AG04450 (cell line): ENCODE data around the gene KRT15. TPM values are rescaled to one million over a fixed set of nuclear protein-coding genes. Genes with fewer than 3 reads are reported as not detected.

Source experiments
- CTCF ChIA-PET: fragments of 300-600, 350-600 bp; formaldehyde crosslinking; extraction: SDS; loops from one replicate; lab custom pipeline; 2022; ENCODE audit warnings: antibody characterized with exemption, inconsistent platforms; lab: Charles Lee
- POLR2A ChIA-PET: fragments of 350-600 bp; formaldehyde crosslinking; extraction: SDS; loops from one replicate; lab custom pipeline; 2021; ENCODE audit warnings: antibody characterized with exemption, inconsistent platforms; lab: Yijun Ruan, JAX
- DNase-seq: peaks from one replicate; pipeline ENCODE4 v3.0.0-alpha.2; 2011; ENCODE audit warnings: low read depth, low spot score
- H3K27ac ChIP-seq: one replicate; pipeline ENCODE4 v1.5.1; 2012; ENCODE audit warnings: low read depth, low read length, control low read depth
- H3K27me3 ChIP-seq: one replicate; pipeline ENCODE4 v1.6.0; 2012; ENCODE audit warnings: low read length; ENCODE audit not compliant: control insufficient read depth, insufficient read depth
- H3K4me3 ChIP-seq: 2 replicates; pipeline ENCODE4 v1.5.1; 2011; ENCODE audit warnings: mild to moderate bottlenecking, low read depth, low read length, control low read depth
- H3K9me3 ChIP-seq: 2 replicates; pipeline ENCODE4 v1.5.1; 2012; ENCODE audit warnings: low read length; ENCODE audit not compliant: control insufficient read depth, insufficient read depth
- polyA plus RNA-seq: library from polyadenylated mRNA; depleted of rRNA; stranded (reverse); fragments of >200 nt; gene quantifications from 2 replicates; pipeline ENCODE4 v1.2.3, GENCODE V29; 2011
- TF ChIP-seq, protein P1 (sequence below): IDR thresholded peaks from 2 replicates; pipeline ENCODE4 v1.5.1; 2011; ENCODE audit warnings: low read depth, low read length, control low read depth, inconsistent platforms

Gene KRT15
- polyA plus RNA-seq, 1 experiment, result 1.4 TPM

DNA sequence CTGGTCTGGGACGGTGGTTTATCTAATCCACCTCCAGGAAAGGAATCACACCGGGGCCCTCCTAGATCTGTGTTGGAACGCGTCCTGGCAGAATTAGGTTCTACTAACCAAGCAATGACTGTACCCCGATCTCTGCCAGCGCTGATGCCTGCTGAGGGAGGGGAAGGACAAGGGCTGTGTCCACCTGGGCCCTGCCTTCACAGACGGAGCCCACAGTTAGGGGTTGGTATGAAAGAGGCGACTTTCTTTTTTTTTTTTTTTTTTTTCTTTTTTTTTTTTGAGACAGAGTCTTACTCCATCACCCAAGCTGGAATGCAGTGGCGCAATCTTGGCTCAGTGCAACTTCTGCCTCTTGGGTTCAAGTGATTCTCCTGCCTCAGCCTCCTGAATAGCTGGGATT, 19.3 kb upstream of the KRT15 start:
- no peak overlapping the region for H3K27ac ChIP-seq
- DNase-seq, result no peak
- H3K4me3 ChIP-seq, result no peak overlapping the region
- no peaks in the 10 kb centered on the region; the same call in 1 of the 2 replicates for H3K9me3 ChIP-seq
- TF ChIP-seq, protein P1, sequence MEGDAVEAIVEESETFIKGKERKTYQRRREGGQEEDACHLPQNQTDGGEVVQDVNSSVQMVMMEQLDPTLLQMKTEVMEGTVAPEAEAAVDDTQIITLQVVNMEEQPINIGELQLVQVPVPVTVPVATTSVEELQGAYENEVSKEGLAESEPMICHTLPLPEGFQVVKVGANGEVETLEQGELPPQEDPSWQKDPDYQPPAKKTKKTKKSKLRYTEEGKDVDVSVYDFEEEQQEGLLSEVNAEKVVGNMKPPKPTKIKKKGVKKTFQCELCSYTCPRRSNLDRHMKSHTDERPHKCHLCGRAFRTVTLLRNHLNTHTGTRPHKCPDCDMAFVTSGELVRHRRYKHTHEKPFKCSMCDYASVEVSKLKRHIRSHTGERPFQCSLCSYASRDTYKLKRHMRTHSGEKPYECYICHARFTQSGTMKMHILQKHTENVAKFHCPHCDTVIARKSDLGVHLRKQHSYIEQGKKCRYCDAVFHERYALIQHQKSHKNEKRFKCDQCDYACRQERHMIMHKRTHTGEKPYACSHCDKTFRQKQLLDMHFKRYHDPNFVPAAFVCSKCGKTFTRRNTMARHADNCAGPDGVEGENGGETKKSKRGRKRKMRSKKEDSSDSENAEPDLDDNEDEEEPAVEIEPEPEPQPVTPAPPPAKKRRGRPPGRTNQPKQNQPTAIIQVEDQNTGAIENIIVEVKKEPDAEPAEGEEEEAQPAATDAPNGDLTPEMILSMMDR, result no peak
- POLR2A ChIA-PET, result no interaction called here
- CTCF ChIA-PET, result interaction anchor here (0.7 to 6.6 kb wide), 6 partner anchors 11 to 681 kb away, joined by 3 to 60 read pairs (median 4); no protein-coding TSS in a partner anchor
- H3K27me3 ChIP-seq, result no peaks in the 10 kb centered on the region

DNA sequence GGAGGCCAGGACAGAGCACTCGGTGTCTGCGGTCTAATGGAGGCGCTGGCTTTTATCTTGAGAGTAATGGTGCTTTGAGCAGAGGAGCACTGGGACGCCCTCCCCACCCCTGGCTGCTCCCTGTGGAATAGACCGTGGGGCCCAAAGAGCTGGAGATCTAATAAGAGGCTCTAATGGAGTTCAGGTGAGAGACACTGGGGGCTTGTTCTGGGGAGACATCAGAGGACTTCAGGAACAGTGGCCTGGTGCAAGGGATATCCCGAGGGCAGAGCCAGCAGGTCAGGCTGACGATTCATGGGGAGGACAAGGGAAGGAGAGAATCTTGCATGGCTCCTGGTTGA, 18.9 kb upstream of the KRT15 start:
- TF ChIP-seq, protein P1, result no peak
- no peak for DNase-seq
- POLR2A ChIA-PET, result no interaction called here

DNA sequence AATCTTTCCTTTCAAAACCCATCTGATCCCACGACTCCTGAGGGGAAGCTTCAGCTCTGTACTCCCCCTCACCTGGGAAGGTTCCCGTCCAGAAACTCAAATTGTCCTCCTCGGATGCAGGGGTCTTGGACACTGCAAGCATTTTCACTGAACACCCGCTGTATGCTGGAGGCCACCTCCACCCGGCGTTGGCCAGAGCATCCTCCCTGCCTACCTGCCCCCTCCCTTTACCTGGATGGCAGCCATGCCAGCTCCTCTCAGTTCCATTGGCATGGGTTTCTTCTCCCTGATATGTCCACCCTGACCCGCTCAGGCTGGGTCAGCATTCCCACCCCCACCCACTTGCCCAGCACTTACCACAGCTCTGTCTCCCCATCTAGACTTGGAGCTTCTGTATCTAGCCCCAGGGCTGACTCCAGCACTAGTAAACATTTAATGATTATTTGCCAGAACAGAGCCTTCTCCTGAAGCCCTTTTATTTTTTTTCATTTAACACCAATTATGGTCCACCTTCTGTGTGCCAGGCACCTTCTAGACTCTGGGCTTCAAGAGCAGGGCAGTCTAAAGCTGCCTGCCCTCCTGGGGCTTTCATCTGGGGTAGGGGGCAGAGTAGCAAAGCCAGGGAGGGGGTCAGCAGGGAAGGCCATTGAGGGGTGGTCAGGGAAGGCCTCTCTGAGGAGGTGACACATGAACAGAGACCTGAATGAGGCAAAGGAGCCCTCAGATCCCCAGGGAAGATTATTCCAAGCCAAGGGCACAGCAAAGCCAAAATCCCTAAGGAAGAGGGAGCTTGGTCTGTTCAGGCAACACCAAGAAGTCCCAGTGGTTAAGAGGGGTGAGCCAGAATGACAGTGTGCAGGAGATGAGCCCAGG, 18.3 kb upstream of the KRT15 start:
- H3K27ac ChIP-seq, result no peak overlapping the region
- no peaks in the 10 kb centered on the region for H3K27me3 ChIP-seq
- H3K4me3 ChIP-seq, result no peak overlapping the region
- no peak for DNase-seq
- ChIA-PET POLR2A (no interaction called here), CTCF (interaction anchor here (1.2 to 6.6 kb wide), 2 partner anchors 12 to 112 kb away, joined by 4 to 60 read pairs; no protein-coding TSS in a partner anchor)
- H3K9me3 ChIP-seq, result no peaks in the 10 kb centered on the region; the same call in 1 of the 2 replicates
- TF ChIP-seq, protein P1, result no peak

More for the DNA sequence above, 18.9 kb upstream of the KRT15 start:
- no peaks in the 10 kb centered on the region; the same call in 1 of the 2 replicates for H3K9me3 ChIP-seq
- CTCF ChIA-PET, result interaction anchor here (1.2 to 6.6 kb wide), 4 partner anchors 12 to 681 kb away, joined by 3 to 60 read pairs (median 4); no protein-coding TSS in a partner anchor
- H3K27me3 ChIP-seq, result no peaks in the 10 kb centered on the region
- H3K27ac ChIP-seq, result no peak overlapping the region
- no peak overlapping the region for H3K4me3 ChIP-seq

DNA sequence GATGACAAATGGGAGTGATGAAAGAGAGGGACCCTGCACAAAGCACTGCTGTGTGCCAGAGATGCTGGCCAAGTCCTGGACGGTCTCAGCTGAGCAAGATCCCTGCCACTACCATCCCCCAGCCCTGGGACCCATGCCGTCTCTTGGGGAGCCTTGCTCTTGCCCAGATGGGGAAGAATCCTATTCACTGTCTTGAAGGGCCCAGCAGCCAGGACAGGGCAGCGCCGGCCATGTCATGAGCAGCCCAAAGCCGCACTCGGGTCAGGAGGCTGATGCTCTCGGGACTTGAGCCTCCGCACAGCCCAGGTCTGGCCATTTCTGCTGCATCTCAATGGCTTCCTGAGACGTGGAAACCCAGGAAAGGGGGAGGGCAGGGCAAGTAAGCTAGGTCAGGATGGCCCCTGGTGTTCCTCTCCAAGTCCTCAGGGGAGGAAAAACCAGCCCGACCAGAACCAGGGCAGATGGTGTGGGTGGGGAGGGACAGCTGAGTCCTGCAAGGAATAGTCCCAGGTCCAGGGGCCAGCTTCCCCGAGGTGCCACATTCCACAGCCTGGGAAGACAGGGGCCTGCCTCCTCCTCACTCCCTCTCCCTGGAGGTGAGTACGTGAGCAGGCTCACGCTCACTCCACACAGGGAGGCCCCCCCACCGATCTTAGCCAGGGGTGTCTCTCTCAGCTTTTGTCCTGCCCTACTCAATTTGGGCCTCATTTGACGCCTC, 17.2 kb upstream of the KRT15 start:
- no peak for DNase-seq
- POLR2A ChIA-PET, result no interaction called here

More for the DNA sequence above, 17.2 kb upstream of the KRT15 start:
- CTCF ChIA-PET, result interaction anchor here (1.7 to 6.6 kb wide), 3 partner anchors 13 to 113 kb away, joined by 6 to 60 read pairs (median 19); no protein-coding TSS in a partner anchor
- H3K27ac ChIP-seq, result no peak overlapping the region
- H3K4me3 ChIP-seq, result no peak overlapping the region
- H3K9me3 ChIP-seq, result no peaks in the 10 kb centered on the region; the same call in 1 of the 2 replicates
- TF ChIP-seq, protein P1, result no peak
- no peaks in the 10 kb centered on the region for H3K27me3 ChIP-seq
